Posterior cingulate gyrus (tissue), 11 donors: ENCODE measurements around the gene ABCG4.
"Not testable (repeated sequence)": the region's sequence is repeated elsewhere in the genome, so short reads cannot be mapped to it uniquely, and the experiment has no call there.

ENCODE experiments used
- DNase-seq, 10 donors: peaks; one replicate each; pipeline versions ENCODE4 v3.0.0 to v3.0.0-alpha.2; 2020 to 2021; ENCODE audit warnings: mixed read lengths in 3 of 10
- intact Hi-C: fragments of 100-400 bp; cut with DNase I; formaldehyde crosslinking; loops from one replicate; pipeline ENCODE4 v1.15.1; 2023

The ABCG4 gene

DNA sequence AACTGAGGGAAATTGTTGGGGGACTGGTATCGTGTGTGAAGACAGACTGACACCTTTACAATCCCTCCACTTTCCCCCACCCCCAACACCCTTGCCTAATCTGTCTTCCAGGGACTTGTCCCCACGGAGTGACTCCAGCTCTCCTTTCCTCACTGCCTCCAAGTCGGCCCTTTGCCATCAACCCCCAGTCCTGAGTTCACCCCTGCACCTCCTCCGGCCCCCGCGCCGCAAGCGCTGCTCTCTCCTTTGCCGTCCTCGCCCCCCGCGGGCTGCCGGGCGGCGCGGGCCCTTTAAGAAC lies 183 bp upstream of the ABCG4 start:
- intact Hi-C loops: loop anchor here (10.0 kb wide), 1 partner anchor 46 kb away; no protein-coding TSS in a partner anchor
- no peak for DNase-seq

DNA sequence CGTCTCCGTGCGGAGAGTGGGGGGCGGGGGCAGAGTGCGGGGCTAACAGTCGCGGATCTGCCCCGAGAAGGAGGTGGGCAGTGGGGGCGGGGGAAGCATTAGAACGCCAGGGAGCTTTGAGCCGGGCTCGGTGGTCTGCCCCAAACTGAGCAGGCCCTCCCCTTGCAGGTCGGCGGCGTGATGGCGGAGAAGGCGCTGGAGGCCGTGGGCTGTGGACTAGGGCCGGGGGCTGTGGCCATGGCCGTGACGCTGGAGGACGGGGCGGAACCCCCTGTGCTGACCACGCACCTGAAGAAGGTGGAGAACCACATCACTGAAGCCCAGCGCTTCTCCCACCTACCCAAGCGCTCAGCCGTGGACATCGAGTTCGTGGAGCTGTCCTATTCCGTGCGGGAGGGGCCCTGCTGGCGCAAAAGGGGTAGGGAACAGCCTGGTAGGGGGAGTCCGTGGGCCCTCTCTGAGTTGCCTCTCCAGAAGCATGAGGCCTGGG lies 979 bp downstream of the ABCG4 start:
- intact Hi-C loops: loop anchor here (10.0 kb wide), 1 partner anchor 45 kb away; no protein-coding TSS in a partner anchor
- DNase-seq: peak in 4 of 10 donors; percentile 14 to 82 (median 72)

DNA sequence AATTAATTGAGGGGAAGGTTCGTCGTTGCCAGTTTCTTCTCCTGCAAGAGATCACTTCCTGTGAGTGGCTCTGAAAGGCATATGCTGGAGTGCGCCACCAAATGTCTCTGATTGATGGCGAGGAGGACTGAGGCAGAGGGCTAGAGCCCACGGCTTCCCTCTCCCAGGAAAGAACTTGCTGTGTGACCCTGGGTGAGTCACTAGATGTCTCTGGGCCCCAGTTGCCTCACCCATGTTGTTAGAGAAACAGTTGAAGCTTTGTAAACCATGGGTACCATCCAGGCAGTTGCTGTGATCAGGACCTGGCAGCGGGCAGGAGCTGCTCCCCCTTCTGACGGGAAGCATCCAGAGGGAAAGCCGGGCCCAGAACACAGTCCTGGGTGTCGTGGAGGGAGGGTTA lies 3.2 kb downstream of the ABCG4 start:
- intact Hi-C loops: no loop called here
- DNase-seq: peak in 2 of 10 donors; percentile 37 to 65

DNA sequence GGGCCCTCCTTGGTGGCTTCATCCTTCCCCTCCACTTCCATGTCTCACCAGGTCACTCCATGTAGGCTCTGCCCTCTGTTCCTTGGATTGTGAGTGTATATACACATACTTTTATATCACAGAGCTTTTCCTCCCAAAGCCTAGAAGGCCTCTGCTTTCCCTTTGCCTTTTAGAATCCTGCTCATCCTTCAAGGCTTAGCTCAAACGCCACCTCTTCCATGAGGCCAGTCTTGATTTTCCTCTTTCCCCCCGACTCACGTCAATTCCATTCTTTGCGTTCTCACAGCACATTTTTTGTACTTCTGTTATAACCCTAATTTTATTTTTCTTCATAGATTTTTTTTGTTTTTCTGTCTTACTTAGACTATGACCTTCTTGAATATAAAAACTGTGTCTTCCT lies 3.8 kb downstream of the ABCG4 start:
- intact Hi-C loops: no loop called here
- DNase-seq: no peak

DNA sequence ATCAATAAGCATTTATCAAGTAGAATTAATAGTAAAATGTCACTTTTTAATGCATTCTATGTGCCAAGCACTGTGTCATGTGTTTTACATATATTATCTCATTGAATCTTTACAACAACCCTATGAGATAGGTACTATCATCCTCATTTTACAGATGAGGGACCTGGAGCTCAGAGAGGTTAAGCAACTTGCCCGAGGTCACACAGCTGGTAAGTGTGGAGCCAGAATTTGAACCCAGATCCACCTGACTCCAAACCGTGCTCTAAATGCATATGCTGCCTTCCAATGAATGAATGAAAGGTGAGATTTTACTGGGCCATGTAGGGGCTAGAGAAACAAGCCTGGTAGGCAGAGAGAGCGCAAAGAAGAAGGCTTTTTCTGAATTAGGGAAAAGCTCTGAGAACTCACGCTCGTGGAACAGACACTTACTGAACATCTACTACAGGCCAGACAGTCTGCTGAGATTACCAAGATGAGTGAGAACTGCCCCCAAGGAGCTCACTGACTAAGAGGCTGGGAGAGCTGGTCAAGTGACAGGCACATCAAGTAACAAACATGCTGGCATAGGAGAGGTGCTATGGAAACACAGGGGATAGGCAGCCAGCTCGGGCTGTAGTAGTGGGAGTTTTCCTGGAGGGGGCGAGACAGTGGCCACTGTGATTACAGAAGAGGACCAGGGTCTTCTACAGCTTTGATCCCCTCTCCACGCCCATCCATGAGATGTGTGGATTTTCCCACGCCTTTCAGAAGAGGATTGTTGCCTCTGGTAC lies 4.4 kb downstream of the ABCG4 start:
- intact Hi-C loops: no loop called here
- DNase-seq: peak in 1 of 10 donors; percentile 21

DNA sequence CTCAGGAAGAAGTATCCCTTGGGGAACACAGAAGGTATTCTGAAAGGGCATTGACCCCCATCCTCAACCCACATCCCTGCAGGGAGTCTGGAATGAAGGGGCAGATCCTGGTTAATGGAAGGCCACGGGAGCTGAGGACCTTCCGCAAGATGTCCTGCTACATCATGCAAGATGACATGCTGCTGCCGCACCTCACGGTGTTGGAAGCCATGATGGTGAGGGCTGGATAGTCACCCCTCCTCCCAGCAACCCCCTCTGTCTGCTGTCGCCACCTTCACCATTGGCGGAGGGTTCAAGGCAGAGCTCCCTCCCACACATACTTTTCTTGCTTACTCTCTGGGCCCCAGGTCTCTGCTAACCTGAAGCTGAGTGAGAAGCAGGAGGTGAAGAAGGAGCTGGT lies 5.3 kb downstream of the ABCG4 start:
- peak in 2 of 10 donors; percentile 29 to 60 for DNase-seq
- intact Hi-C loops: no loop called here

DNA sequence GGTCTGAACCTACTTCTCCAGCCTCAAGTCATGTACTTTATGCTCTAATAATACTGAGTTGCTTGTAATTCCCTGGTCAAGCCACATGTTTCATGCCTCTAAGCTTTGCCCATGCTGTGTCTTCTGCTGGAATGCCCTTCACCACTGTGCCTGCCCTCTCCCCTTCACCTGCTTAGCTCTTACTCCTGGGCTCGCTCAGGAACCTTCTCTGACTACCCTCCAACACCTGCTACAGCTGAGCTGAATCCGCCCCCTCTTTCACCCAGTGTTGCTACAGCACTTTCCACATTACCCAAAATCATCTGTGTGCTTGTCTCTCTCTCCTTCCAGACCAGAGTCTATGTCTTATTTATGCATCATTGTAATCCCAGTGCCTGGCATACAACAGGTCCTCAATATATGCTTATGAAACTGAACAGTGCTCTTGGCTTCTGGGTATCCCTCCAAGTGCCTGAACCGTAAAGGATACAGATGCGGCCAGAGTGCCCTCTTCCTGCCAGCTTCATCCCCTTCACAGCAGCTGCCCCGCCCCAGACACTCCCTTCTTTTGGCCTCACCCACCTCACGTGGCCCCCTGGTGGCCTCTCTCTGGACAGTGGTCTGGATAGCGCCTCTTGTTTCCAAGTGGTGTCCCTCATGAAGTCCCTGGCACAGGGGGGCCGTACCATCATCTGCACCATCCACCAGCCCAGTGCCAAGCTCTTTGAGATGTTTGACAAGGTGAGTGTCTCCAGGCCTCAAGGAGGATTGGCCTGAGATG lies 7.1 kb downstream of the ABCG4 start:
- intact Hi-C loops: no loop called here
- peak in 2 of 10 donors; percentile 26 to 84 for DNase-seq

DNA sequence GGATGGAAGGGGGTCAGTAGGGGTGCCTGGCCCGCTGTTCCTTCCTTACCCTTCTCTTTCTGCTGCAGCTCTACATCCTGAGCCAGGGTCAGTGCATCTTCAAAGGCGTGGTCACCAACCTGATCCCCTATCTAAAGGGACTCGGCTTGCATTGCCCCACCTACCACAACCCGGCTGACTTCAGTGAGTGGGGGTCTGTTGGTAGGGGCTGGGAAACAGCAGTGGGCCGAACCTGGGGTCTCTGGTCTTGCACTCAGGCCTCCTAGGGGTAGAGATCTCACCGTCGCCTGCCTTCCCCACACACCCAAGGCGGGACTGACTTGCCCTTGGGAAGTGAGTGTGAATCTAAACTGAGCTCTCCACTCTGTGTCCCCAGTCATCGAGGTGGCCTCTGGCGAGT lies 7.6 kb downstream of the ABCG4 start:
- peak in 2 of 10 donors; percentile 60 to 66 for DNase-seq
- intact Hi-C loops: no loop called here

DNA sequence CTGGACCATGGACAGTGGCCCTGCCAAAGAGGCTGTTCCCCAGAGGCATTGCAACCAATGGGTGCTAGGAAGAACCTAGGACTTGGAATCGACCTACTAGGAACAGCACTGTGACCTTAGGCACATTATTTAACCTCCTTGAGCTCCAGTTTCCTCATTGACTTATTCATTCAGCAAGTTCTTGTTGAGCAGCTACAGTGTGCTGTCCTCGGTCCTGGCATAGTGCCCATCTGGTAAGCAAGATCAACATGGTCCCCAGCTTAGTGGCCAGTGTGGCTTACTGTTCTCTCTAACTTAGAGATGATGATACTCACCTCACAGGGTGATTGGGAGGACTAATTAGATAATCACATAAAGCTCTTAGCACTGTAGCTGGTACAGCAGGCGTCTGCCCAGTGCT lies 8.2 kb downstream of the ABCG4 start:
- peak in 1 of 10 donors; percentile 22 for DNase-seq
- intact Hi-C loops: no loop called here

DNA sequence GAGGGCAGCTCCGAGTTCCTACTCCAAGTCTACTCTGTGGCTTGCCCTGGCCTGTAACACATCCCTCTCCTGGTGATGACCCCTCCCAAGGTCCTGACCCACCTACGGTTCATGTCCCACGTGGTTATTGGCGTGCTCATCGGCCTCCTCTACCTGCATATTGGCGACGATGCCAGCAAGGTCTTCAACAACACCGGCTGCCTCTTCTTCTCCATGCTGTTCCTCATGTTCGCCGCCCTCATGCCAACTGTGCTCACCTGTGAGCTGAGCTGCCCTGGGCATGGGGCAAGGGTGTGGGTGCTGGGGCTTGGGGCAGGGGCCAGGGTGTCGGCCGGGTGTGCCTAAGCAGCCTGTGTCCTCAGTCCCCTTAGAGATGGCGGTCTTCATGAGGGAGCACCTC lies 9.6 kb downstream of the ABCG4 start:
- intact Hi-C loops: no loop called here
- DNase-seq: peak in 1 of 10 donors; percentile 57

DNA sequence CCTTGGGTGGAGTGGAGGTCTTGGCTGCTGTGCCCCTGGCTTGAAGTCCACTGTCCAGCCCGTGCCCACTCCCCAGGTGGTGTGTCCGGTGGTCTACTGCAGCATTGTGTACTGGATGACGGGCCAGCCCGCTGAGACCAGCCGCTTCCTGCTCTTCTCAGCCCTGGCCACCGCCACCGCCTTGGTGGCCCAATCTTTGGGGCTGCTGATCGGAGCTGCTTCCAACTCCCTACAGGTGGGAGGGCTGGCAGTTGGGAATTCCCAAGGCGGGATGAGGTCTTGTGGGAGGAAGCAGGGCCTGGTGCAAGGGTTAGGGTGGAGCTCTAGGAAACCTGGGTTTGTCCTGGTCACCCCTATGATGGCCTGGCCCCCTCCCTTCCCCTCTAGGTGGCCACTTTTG lies 11.3 kb downstream of the ABCG4 start:
- intact Hi-C loops: no loop called here
- DNase-seq: peak in 3 of 10 donors; percentile 48 to 64 (median 52)

DNA sequence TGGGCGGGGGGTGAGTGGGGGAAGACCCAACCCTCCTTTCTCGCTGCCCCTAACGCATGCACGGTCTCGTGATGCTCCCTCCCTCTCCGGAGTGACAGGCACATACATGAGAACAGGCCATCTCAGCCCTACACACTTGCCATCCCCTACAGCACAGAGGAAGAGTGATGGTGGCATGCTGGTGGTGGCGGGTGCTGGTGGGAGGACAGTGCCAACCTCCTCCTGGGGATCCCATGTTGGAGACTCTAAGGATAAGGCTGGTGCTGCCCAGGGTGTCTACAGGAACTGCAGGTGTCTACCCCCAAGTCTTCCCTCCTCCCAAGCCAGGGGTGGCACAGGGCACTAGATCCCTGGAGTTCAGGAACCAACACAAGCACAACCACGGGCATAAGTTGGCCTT lies 13.0 kb downstream of the ABCG4 start:
- DNase-seq: peak in 3 of 10 donors; percentile 13 to 54 (median 51)
- intact Hi-C loops: no loop called here

DNA sequence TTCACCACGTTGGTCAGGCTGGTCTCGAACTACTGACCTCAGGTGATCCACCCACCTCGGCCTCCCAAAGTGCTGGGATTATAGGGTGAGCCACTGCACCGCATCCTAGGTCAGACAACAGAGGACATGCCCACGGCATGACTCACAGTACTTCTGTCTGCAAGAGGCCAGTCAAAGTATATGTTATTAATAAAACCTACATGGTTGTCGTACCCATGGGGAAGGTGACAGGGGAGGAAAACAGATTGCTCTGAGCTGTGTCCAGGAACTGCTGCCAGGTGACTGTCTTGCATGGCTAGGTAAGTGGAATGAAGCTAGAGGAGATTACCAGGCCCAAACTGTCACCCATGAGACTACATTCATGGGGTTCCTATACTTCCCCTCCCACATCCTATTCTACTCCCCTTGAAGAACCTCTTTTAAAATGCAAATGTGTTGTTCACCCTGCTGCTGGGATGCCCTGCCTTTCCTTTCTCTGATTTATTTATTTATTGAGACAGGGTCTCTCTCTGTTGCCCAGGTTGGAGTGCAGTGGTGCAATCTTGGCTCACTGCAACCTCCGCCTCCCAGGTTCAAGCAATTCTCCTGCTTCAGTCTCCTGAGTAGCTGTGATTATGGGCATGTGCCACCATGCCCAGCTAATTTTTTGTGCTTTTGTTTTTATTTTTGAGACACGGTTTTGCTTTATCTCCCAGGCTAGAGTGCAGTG lies 17.7 kb downstream of the ABCG4 start:
- DNase-seq: peak in 1 of 10 donors; percentile 43
- intact Hi-C loops: no loop called here

DNA sequence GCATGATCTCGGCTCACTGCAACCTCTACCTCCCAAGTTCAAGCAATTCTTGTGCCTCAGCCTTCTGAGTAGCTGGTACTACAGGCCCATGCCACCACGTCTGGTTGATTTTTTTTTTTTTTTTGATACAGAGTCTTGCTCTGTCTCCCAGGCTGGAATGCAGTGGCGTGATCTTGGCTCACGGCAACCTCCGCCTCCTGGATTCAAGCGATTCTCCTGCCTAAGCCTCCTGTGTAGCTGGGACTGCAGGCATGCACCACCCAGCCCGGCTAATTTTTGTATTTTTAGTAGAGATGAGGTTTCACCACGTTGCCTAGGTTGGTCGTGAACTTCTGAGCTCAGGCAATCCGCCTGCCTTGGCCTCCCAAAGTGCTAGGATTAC lies 18.2 kb downstream of the ABCG4 start:
- intact Hi-C loops, DNase-seq: not testable (repeated sequence)

DNA sequence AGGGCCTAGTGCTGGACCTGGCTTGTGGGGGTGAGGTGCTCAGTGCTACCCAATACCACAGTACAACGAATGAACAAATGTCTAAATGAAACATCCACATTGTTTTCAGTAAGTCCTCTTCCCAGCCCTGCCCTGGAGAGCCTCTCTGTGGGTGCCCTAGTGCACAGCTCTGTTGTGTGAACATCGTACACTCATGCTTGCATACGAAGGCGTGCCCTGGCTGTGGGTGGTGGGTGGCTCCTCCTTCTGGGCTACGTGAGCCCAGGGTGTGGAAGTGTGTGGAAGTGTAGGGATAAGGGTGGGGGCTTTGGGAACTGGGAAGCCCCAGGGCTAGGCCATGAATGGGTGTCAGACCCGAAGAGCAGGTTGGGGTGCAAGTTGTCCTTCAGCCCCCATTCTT lies 19.1 kb downstream of the ABCG4 start:
- intact Hi-C loops: no loop called here
- peak in 1 of 10 donors; percentile 61 for DNase-seq

DNA sequence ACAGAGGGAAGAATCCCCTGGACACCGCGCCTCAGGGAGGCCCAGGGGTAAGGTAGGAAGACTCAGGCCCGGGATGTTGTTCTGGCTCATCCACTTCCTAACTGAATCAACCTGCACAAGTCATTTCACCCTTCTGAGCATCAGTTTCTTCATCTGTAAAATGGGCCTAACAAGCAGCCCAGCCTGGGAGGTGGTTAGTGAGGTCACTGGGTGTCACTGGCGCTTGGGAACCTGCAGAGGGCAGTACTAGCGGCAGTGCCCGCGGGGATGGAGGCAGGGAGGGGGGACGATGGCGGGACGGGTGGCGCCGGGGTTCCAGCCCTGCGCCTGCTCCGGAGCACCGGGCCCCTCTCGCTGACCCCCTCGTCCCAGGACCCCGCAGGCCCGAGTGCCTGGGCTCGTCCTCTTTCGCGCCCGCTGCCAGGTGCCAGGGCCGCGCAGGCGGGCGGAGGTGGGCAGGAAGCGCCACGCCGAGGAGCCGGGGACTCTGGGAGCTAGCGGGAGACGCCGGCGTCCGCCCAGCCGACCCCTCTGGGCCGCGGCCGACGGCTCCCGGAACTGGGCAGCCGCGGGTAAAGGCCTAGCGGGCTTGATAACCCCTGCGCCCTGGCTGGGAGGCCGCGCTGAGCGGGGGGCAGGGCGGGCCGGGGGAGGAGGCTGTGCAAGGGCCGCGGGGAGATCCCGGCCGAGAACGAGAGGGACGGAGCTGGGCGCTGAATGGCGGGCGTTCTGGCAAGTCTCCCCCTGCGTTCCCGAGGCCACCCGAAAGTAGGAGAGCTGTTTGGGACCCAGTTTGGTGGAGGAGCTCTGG lies 19.8 kb downstream of the ABCG4 start, which contains the start of gene NLRX1:
TSS of gene NLRX1 (plus strand) at position 255 of the 811 bp plus-strand sequence. CDS start 2,679 bp downstream, outside the sequence.
- intact Hi-C loops: no loop called here
- DNase-seq: peak; percentile 47 to 97 (median 82)

DNA sequence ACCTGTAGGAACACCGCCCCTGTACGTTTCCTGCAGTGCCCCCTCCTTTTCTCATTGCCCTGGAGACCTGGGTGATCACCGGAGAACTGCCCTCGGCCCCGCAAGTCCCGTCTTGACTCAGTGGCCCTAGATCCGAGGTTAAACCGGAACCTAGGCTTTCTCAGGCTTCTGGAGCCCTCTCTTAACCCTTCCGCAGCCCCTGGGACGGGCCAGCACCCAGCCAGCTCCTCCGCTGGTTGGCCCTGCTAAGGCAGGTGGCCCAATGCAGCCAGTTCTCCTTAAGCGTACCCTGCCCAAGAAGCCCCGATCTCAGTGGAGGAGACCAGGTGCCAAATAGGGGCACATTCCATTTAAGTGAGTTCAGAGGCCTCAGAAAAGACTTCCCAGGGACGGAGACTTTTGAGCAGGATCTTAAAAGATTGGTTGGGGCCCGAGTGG lies 20.4 kb downstream of the ABCG4 start:
- intact Hi-C loops: no loop called here
- DNase-seq: peak in 3 of 10 donors; percentile 14 to 89 (median 29)

DNA sequence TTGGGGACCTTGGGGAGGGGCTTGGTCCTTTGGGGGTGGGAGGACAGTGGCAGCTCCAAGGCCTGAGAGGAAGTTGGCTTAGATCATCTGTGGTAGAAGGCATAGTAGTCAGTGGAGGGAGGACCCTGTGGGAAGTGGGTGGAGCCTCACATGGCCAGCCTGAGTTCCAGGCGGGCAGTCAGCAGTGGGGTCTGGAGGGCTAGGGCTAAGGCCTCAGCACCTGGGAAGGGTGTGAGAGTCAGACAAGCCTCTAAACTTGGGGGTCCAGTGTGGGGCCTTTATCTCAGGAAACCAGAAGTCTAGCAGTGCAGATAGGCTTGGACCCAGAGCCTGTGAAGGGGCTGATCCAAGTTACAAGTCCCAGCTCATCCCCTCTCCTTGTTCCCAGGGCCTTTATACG lies 23.7 kb downstream of the ABCG4 start:
- DNase-seq: peak in 1 of 10 donors; percentile 70
- intact Hi-C loops: no loop called here

DNA sequence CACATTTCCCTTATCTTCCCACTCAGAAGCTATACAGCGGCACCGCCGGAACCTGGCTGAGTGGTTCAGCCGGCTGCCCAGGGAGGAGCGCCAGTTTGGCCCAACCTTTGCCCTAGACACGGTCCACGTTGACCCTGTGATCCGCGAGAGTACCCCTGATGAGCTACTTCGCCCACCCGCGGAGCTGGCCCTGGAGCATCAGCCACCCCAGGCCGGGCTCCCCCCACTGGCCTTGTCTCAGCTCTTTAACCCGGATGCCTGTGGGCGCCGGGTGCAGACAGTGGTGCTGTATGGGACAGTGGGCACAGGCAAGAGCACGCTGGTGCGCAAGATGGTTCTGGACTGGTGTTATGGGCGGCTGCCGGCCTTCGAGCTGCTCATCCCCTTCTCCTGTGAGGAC lies 24.6 kb downstream of the ABCG4 start:
- DNase-seq: peak in 1 of 10 donors; percentile 77
- intact Hi-C loops: no loop called here

DNA sequence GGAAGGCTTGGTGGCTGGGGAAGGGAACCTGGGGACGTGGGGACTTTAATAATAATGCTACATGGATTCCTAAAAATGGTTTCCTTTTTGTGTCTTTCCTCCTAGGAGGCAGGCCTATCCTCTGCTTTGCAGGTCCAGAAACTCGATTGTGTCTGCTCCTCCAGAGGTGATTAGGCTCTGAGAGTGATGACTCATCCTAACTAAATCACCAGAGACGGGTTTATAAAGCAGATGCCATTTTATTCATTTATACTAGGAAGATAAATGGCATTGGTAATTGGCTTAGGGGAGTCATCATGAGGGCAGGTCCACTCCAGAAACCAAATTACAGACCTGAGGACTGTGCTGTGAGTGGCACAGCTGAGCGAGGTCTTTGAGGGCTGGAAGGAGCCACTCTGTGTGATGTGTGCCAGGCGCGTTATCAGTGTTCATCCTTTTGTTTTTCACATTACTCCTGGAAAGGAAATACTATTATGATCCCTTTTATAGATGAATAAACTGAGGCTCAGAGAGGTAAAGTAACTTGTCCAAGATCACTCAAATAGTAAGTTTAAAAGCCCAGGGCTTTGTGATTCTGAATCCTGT lies 26.7 kb downstream of the ABCG4 start:
- DNase-seq: no peak
- intact Hi-C loops: no loop called here
